B cell (primary cell): ENCODE results near the gene IMMP2L. TPM values are rescaled to one million over a fixed set of nuclear protein-coding genes. Genes with fewer than 3 reads are reported as not detected.
A peak's percentile ranks its signal among the peaks of the same experiment; 100 is the strongest.

ENCODE experiments used
- ATAC-seq: fragments of 200-7000 bp; cut with Tn5 transposase; one replicate; pipeline ENCODE4 v1.10.0; 2021; ENCODE audit warnings: low read depth, mild to moderate bottlenecking, moderate number of reproducible peaks, moderate library complexity
- CTCF ChIA-PET: fragments of 350-600 bp; sonication (Branson Sonifier 250); formaldehyde crosslinking; loops from one replicate; lab custom pipeline; 2021; ENCODE audit warnings: antibody characterized with exemption, inconsistent platforms; lab: Charles Lee
- POLR2A ChIA-PET: fragments of 350-600 bp; sonication (Branson Sonifier 250); formaldehyde crosslinking; loops from one replicate; lab custom pipeline; 2021; ENCODE audit warnings: antibody characterized with exemption; lab: Charles Lee
- DNase-seq: peaks from one replicate; pipeline ENCODE4 v3.0.0; 2013
- H2AFZ ChIP-seq: 2 replicates; pipeline ENCODE4 v1.6.1; 2012; ENCODE audit warnings: mild to moderate bottlenecking, low read depth, low read length; ENCODE audit not compliant: insufficient read depth, poor library complexity, severe bottlenecking
- H3K27ac ChIP-seq, 2 donors: 1 replicate in 1 of 2; 2 replicates in 1 of 2; pipeline ENCODE4 v1.5.1; 2012 to 2013; ENCODE audit warnings: low read length in 2 of 2, mild to moderate bottlenecking in 2 of 2, moderate library complexity in 1 of 2
- H3K27me3 ChIP-seq, 4 experiments: fragments of 200-600 bp in 1 of 4; sonication (generic) in 1 of 4; replicated peaks in 1 of 4; 1 replicate in 2 of 4; 2 replicates in 2 of 4; pipeline versions ENCODE4 v1.6.1 to v1.7.0; 2013 to 2016; ENCODE audit warnings: low read length in 3 of 4, mild to moderate bottlenecking in 2 of 4, mixed read lengths in 1 of 4, moderate library complexity in 1 of 4; ENCODE audit not compliant: insufficient read depth in 4 of 4, control insufficient read depth in 3 of 4; ENCODE audit errors: control extremely low read depth in 1 of 4
- H3K36me3 ChIP-seq, 2 experiments: replicated peaks in 1 of 2; 1 replicate in 1 of 2; 2 replicates in 1 of 2; pipeline versions ENCODE4 v1.6.1 to v1.7.1; 2013; ENCODE audit warnings: low read length in 1 of 2; ENCODE audit not compliant: insufficient read depth in 2 of 2, control insufficient read depth in 1 of 2; ENCODE audit errors: control extremely low read depth in 1 of 2, extremely low read depth in 1 of 2
- H3K4me1 ChIP-seq, 2 donors: fragments of 200-600 bp in 1 of 2; sonication (generic) in 1 of 2; 1 replicate in 1 of 2; 2 replicates in 1 of 2; pipeline versions ENCODE4 v1.5.1 to v1.6.1; 2013 to 2017; ENCODE audit warnings: low read length in 2 of 2; ENCODE audit not compliant: control insufficient read depth in 2 of 2, insufficient read depth in 2 of 2
- H3K4me2 ChIP-seq: replicated peaks from 2 replicates; pipeline ENCODE3; 2012; ENCODE audit warnings: mild to moderate bottlenecking, low read depth, low read length; ENCODE audit not compliant: poor library complexity, severe bottlenecking
- H3K4me3 ChIP-seq, 5 experiments: fragments of 200-600 bp in 1 of 5; sonication (generic) in 1 of 5; 1 replicate in 3 of 5; 2 replicates in 2 of 5; pipeline versions ENCODE4 v1.5.1 to v1.7.0; 2011 to 2016; ENCODE audit warnings: low read length in 4 of 5, mild to moderate bottlenecking in 4 of 5, low read depth in 2 of 5, control low read depth in 1 of 5, moderate library complexity in 1 of 5; ENCODE audit not compliant: insufficient read depth in 1 of 5; ENCODE audit errors: control extremely low read depth in 1 of 5, extremely low read depth in 1 of 5
- H3K79me2 ChIP-seq: fragments of 200-600 bp; sonication (generic); one replicate; pipeline ENCODE4 v1.6.0; 2016; ENCODE audit warnings: low read length; ENCODE audit not compliant: control insufficient read depth, insufficient read depth
- H3K9ac ChIP-seq: fragments of 200-600 bp; sonication (generic); 2 replicates; pipeline ENCODE4 v1.6.1; 2017; ENCODE audit warnings: mild to moderate bottlenecking, low read length, moderate library complexity
- H3K9me3 ChIP-seq, 3 donors: one replicate each; pipeline versions ENCODE4 v1.6.1 to v1.7.1; 2013; ENCODE audit warnings: low read length in 2 of 3; ENCODE audit not compliant: control insufficient read depth in 2 of 3, insufficient read depth in 1 of 3; ENCODE audit errors: control extremely low read depth in 1 of 3
- H4K20me1 ChIP-seq: 2 replicates; pipeline ENCODE4 v1.6.0; 2012; ENCODE audit warnings: mild to moderate bottlenecking, low read length; ENCODE audit not compliant: insufficient read depth, control insufficient read depth, poor library complexity, severe bottlenecking
- H3K27ac Mint-ChIP-seq: one replicate; pipeline ENCODE4 v1.8.0; 2021; ENCODE audit warnings: mixed read lengths
- H3K27me3 Mint-ChIP-seq: one replicate; pipeline ENCODE4 v1.8.0; 2021; ENCODE audit warnings: mixed read lengths
- H3K4me1 Mint-ChIP-seq: one replicate; pipeline ENCODE4 v1.8.0; 2021; ENCODE audit warnings: mixed read lengths
- H3K4me3 Mint-ChIP-seq: one replicate; pipeline ENCODE4 v1.8.0; 2021; ENCODE audit warnings: mixed read lengths
- H3K9me3 Mint-ChIP-seq: one replicate; pipeline ENCODE4 v1.8.0; 2022; ENCODE audit warnings: mixed read lengths; ENCODE audit not compliant: insufficient read depth
- CTCF ChIP-seq: fragments of 200-600 bp; IDR thresholded peaks from one replicate; pipeline ENCODE4 v1.8.0; 2022; ENCODE audit warnings: antibody characterized with exemption, mild to moderate bottlenecking
- EZH2 ChIP-seq: IDR thresholded peaks from 2 replicates; pipeline ENCODE4 v1.6.1; 2012; ENCODE audit warnings: borderline replicate concordance, low read depth, mild to moderate bottlenecking, moderate library complexity, low read length; ENCODE audit not compliant: insufficient read depth, poor library complexity, severe bottlenecking
- WGBS: methylation state at CpG from one replicate; pipeline ENCODE4 v1.1.5; 2013; ENCODE audit warnings: missing lambda C conversion rate; ENCODE audit not compliant: insufficient coverage; 5-methylcytosine and 5-hydroxymethylcytosine counted together
- intact Hi-C: fragments of 100-400 bp; cut with micrococcal nuclease; formaldehyde crosslinking; loops from one replicate; pipeline ENCODE4 v1.10.0; 2022
- polyA plus RNA-seq: library from polyadenylated mRNA; depleted of rRNA; stranded (reverse); fragments of >200 nt; gene quantifications from 2 replicates; pipeline ENCODE4 v1.2.3, GENCODE V29; 2012
- total RNA-seq, 2 donors: library from RNA; stranded (reverse); fragments of 120-200 nt in 1 of 2; gene quantifications; 1 replicate in 1 of 2; 2 replicates in 1 of 2; pipeline versions ENCODE4 v1.2.3 to v1.2.4, GENCODE V29; 2013 to 2022

Gene IMMP2L
- total and polyA plus RNA-seq, 2 donors (not counting 1 experiment from before 2014, with no cell fraction given): 3.8 to 34.2 TPM

- Histone ChIP-seq H2AFZ (no peak overlapping the region), H3K27ac (no peak overlapping the region), H3K27me3 (no peaks in the 10 kb centered on the region), H3K4me1 (peaks cover 12 to 31% of the 10 kb centered on the region in 2 donors), H3K4me2 (no peak overlapping the region), H3K36me3 (no peaks in the 10 kb centered on the region), H4K20me1 (no peaks in the 10 kb centered on the region), H3K4me3 (no peak overlapping the region), H3K79me2 (no peaks in the 10 kb centered on the region), H3K9me3 (no peaks in the 10 kb centered on the region), H3K9ac (no peak overlapping the region)
- H3K9me3 Mint-ChIP-seq: peaks cover 2% of the 10 kb centered on the region
- CTCF ChIA-PET: interaction anchor here (1.6 to 3.1 kb wide), 2 partner anchors 13 to 51 kb away, joined by 4 to 7 read pairs; no protein-coding TSS in a partner anchor
- no peaks in the 10 kb centered on the region for H3K27me3 Mint-ChIP-seq
- DNase-seq (no peak), ATAC-seq (no peak)
- H3K27ac Mint-ChIP-seq: peak overlapping the region; percentile 21
- H3K4me3 Mint-ChIP-seq: no peak overlapping the region
- POLR2A ChIA-PET: no interaction called here
- peaks cover 38% of the 10 kb centered on the region for H3K4me1 Mint-ChIP-seq
- TF ChIP-seq EZH2: no peak
- TF ChIP-seq CTCF: no peak
- WGBS: 100% methylated on average over 1 of the region's 2 CpGs
- intact Hi-C loops: loop anchor here (5.0 to 10.0 kb wide), 2 partner anchors 51 to 478 kb away; partner anchors contain the start of gene IMMP2L
Observed at GRCh38 chr7:111086532-111086931, 475.8 kb downstream of the IMMP2L start.

GRCh38 chr7:111085356-111085755, 476.9 kb downstream of the IMMP2L start:
- POLR2A ChIA-PET: no interaction called here
- Histone ChIP-seq H3K79me2 (no peaks in the 10 kb centered on the region), H3K9me3 (no peaks in the 10 kb centered on the region), H3K4me2 (no peak overlapping the region), H3K9ac (no peak overlapping the region), H2AFZ (no peak overlapping the region), H3K27ac (no peak overlapping the region), H3K4me3 (no peak overlapping the region), H3K27me3 (no peaks in the 10 kb centered on the region), H4K20me1 (no peaks in the 10 kb centered on the region), H3K4me1 (peaks cover 12 to 31% of the 10 kb centered on the region in 2 donors), H3K36me3 (no peaks in the 10 kb centered on the region)
- no peak overlapping the region for H3K27ac Mint-ChIP-seq
- TF ChIP-seq EZH2 (no peak), CTCF (no peak)
- DNase-seq: no peak
- H3K9me3 Mint-ChIP-seq: peaks cover 2% of the 10 kb centered on the region
- no CpG with 5 or more reads among the region's 3 CpGs for WGBS
- H3K27me3 Mint-ChIP-seq: no peaks in the 10 kb centered on the region
- H3K4me1 Mint-ChIP-seq: peaks cover 38% of the 10 kb centered on the region
- no peak for ATAC-seq
- CTCF ChIA-PET: interaction anchor here (0.6 to 3.0 kb wide), 3 partner anchors 10 to 23 kb away, joined by 3 to 17 read pairs (median 3); no protein-coding TSS in a partner anchor
- intact Hi-C loops: loop anchor here (5.0 to 10.0 kb wide), 2 partner anchors 52 to 479 kb away; partner anchors contain the start of gene IMMP2L
- H3K4me3 Mint-ChIP-seq: no peak overlapping the region
